Esophagus squamous epithelium (tissue), 4 donors: ENCODE data around the gene ZNF770.

Experiments
- CTCF ChIP-seq, 6 experiments: fragments of 450-650 bp in 4 of 6; fragments of 200-600 bp in 2 of 6; sonication (generic) in 2 of 6; IDR thresholded peaks; one replicate each; pipeline ENCODE4 v1.5.1; 2016 to 2019; ENCODE audit warnings: antibody characterized with exemption in 6 of 6, mild to moderate bottlenecking in 4 of 6, moderate library complexity in 4 of 6
- POLR2A ChIP-seq, 4 donors: fragments of 450-650 bp; IDR thresholded peaks; one replicate each; pipeline ENCODE4 v1.6.1; 2017; ENCODE audit warnings: antibody characterized with exemption in 4 of 4, mild to moderate bottlenecking in 4 of 4, moderate library complexity in 3 of 4

GRCh38 chr15:34942363-34942762, 45.7 kb downstream of the ZNF770 start:
- TF ChIP-seq CTCF (IDR thresholded peaks at IDR 0.05) (no peak), POLR2A (IDR thresholded peaks at IDR 0.05) (no peak)
